Gastrocnemius medialis (tissue), 4 donors: ENCODE results near the gene POR. TPM values are rescaled to one million over a fixed set of nuclear protein-coding genes. Genes with fewer than 3 reads are reported as not detected.

ENCODE experiments used
- ATAC-seq, 2 donors: fragments of 150-250 bp; one replicate each; pipeline ENCODE4 v1.9.1; 2016
- DNase-seq, 2 donors: peaks; one replicate each; pipeline ENCODE4 v3.0.0-alpha.2; 2019
- H3K27ac ChIP-seq, 4 donors: fragments of 200-600 bp; sonication (generic); 1 replicate in 1 of 4; 2 replicates in 3 of 4; pipeline ENCODE4 v1.5.1; 2016 to 2018; ENCODE audit warnings: mild to moderate bottlenecking in 2 of 4, moderate library complexity in 1 of 4
- H3K27me3 ChIP-seq, 3 donors: fragments of 200-600 bp; sonication (generic) in 2 of 3; 1 replicate in 1 of 3; 2 replicates in 2 of 3; pipeline versions ENCODE4 v1.5.1 to v1.6.0; 2016 to 2019; ENCODE audit warnings: mild to moderate bottlenecking in 1 of 3, moderate library complexity in 1 of 3
- H3K36me3 ChIP-seq, 2 donors: fragments of 200-600 bp; sonication (generic) in 1 of 2; one replicate each; pipeline ENCODE4 v1.5.1; 2017 to 2018
- H3K4me1 ChIP-seq, 2 donors: fragments of 200-600 bp; sonication (generic) in 1 of 2; one replicate each; pipeline ENCODE4 v1.5.1; 2016 to 2017; ENCODE audit warnings: mild to moderate bottlenecking in 2 of 2
- H3K4me3 ChIP-seq, 4 donors: fragments of 200-600 bp; sonication (generic) in 3 of 4; 1 replicate in 1 of 4; 2 replicates in 3 of 4; pipeline ENCODE4 v1.5.1; 2016 to 2019; ENCODE audit warnings: mild to moderate bottlenecking in 2 of 4
- H3K9me3 ChIP-seq, 3 donors: fragments of 200-600 bp; sonication (generic) in 2 of 3; 1 replicate in 1 of 3; 2 replicates in 2 of 3; pipeline ENCODE4 v1.5.1; 2016 to 2019
- CTCF ChIP-seq, 5 experiments: fragments of 450-650 bp in 3 of 5; fragments of 200-600 bp in 2 of 5; sonication (generic) in 2 of 5; IDR thresholded peaks in 4 of 5; conservative IDR thresholded peaks in 1 of 5; 1 replicate in 4 of 5; 2 replicates in 1 of 5; pipeline ENCODE4 v1.5.1; 2016 to 2019; ENCODE audit warnings: antibody characterized with exemption in 5 of 5, mild to moderate bottlenecking in 3 of 5, moderate library complexity in 3 of 5
- POLR2A ChIP-seq, 2 donors: fragments of 450-650 bp; IDR thresholded peaks; one replicate each; pipeline ENCODE4 v1.6.1; 2017; ENCODE audit warnings: antibody characterized with exemption in 2 of 2, mild to moderate bottlenecking in 2 of 2, moderate library complexity in 2 of 2
- in situ Hi-C, 4 donors: fragments of 200-750 bp; cut with MboI; loops; one replicate each; pipeline versions ENCODE4 v1.15.0 to v1.8.0; 2017; ENCODE audit warnings: low sequenced_read_pairs in 4 of 4
- intact Hi-C: fragments of 100-400 bp; cut with DNase I; formaldehyde crosslinking; loops from one replicate; pipeline ENCODE4 v1.15.1; 2023; ENCODE audit warnings: low total_unique reads
- total RNA-seq, 4 donors: library from RNA; depleted of rRNA; stranded (reverse); fragments of >200 nt; gene quantifications; one replicate each; pipeline versions ENCODE4 v1.1.0 to v1.2.3, GENCODE V29; 2016

The POR gene
- total RNA-seq, 4 donors from 2014 or later, result 85.7 to 218 (median 115) TPM

- Histone ChIP-seq H3K4me3 (peak overlapping the region in 2 of 4 donors; percentile 10 to 19), H3K9me3 (no peaks in the 10 kb centered on the region), H3K27ac (peak overlapping the region; percentile 94 to 99 (median 98)), H3K4me1 (peaks cover 28 to 42% of the 10 kb centered on the region in 2 donors), H3K27me3 (no peaks in the 10 kb centered on the region), H3K36me3 (peaks cover 0 to 40% of the 10 kb centered on the region in 2 donors)
- peak; percentile 16 to 28 for ATAC-seq
- no peak for TF ChIP-seq CTCF (IDR thresholded peaks at IDR 0.05 in 4 of 5, conservative IDR thresholded peaks at IDR 0.05 in 1 of 5)
- no peak for TF ChIP-seq POLR2A (IDR thresholded peaks at IDR 0.05)
- intact Hi-C loops, result no loop called here
- DNase-seq, result peak; percentile 56 to 74
- in situ Hi-C loops, result no loop called here
These were observed 73.9 kb downstream of the POR start for GRCh38 chr7:75988568-75989499.

- H3K27ac ChIP-seq, result peak overlapping the region; percentile 94 to 99 (median 98)
- peaks cover 29 to 44% of the 10 kb centered on the region in 2 donors for H3K4me1 ChIP-seq
- no peaks in the 10 kb centered on the region for H3K27me3 ChIP-seq
- H3K9me3 ChIP-seq, result no peaks in the 10 kb centered on the region
- in situ Hi-C loops (loop anchor here in 1 of 4 donors (10.0 kb wide), 1 partner anchor 75 kb away; the partner anchor contains the start of gene POR), intact Hi-C loops (no loop called here)
- TF ChIP-seq CTCF (IDR thresholded peaks at IDR 0.05 in 4 of 5, conservative IDR thresholded peaks at IDR 0.05 in 1 of 5) (no peak), POLR2A (IDR thresholded peaks at IDR 0.05) (peak in 1 of 2 donors; percentile 36)
- ATAC-seq (peak; percentile 48 to 53), DNase-seq (peak; percentile 72 to 88)
- peaks cover 0 to 31% of the 10 kb centered on the region in 2 donors for H3K36me3 ChIP-seq
- H3K4me3 ChIP-seq, result peak overlapping the region in 2 of 4 donors; percentile 10 to 19
These were observed 74.8 kb downstream of the POR start for GRCh38 chr7:75989500-75990388.

- Histone ChIP-seq H3K27ac (peak overlapping the region; percentile 94 to 99 (median 98)), H3K27me3 (no peaks in the 10 kb centered on the region), H3K36me3 (peaks cover 0 to 12% of the 10 kb centered on the region in 2 donors), H3K9me3 (no peaks in the 10 kb centered on the region), H3K4me1 (peaks cover 37 to 50% of the 10 kb centered on the region in 2 donors), H3K4me3 (no peak overlapping the region)
- no peak for DNase-seq
- no peak for ATAC-seq
- intact Hi-C loops, result loop anchor here (2.0 kb wide), 1 partner anchor 23 kb away; no protein-coding TSS in a partner anchor
- in situ Hi-C loops, result loop anchor here in 1 of 4 donors (10.0 kb wide), 1 partner anchor 77 kb away; the partner anchor contains the start of gene POR
- TF ChIP-seq CTCF (IDR thresholded peaks at IDR 0.05 in 4 of 5, conservative IDR thresholded peaks at IDR 0.05 in 1 of 5) (no peak), POLR2A (IDR thresholded peaks at IDR 0.05) (no peak)
These were observed 76.7 kb downstream of the POR start for GRCh38 chr7:75991531-75992082.

- ATAC-seq, result no peak
- Histone ChIP-seq H3K27ac (peak overlapping the region; percentile 94 to 99 (median 98)), H3K9me3 (no peaks in the 10 kb centered on the region), H3K4me3 (no peak overlapping the region), H3K27me3 (no peaks in the 10 kb centered on the region), H3K36me3 (peaks cover 0 to 6% of the 10 kb centered on the region in 2 donors), H3K4me1 (peaks cover 37 to 50% of the 10 kb centered on the region in 2 donors)
- in situ Hi-C loops, result loop anchor here in 1 of 4 donors (10.0 kb wide), 1 partner anchor 77 kb away; the partner anchor contains the start of gene POR
- no peak for TF ChIP-seq POLR2A (IDR thresholded peaks at IDR 0.05)
- no peak for TF ChIP-seq CTCF (IDR thresholded peaks at IDR 0.05 in 4 of 5, conservative IDR thresholded peaks at IDR 0.05 in 1 of 5)
- intact Hi-C loops, result loop anchor here (2.0 kb wide), 1 partner anchor 23 kb away; no protein-coding TSS in a partner anchor
- peak in 1 of 2 donors; percentile 48 for DNase-seq
These were observed 77.3 kb downstream of the POR start for GRCh38 chr7:75992083-75992755.
